Retinal pigment epithelial cell (primary cell): Measurements from ENCODE around the gene RMND5A.

Experiments used
- DNase-seq: peaks from one replicate; pipeline ENCODE4 v3.0.0-alpha.2; 2010; ENCODE audit warnings: low read depth
- H3K4me3 ChIP-seq: 2 replicates; pipeline ENCODE4 v1.5.1; 2011; ENCODE audit warnings: mild to moderate bottlenecking, low read length, control low read depth, moderate library complexity
- TF ChIP-seq, protein P1 (sequence below): conservative IDR thresholded peaks from 2 replicates; pipeline ENCODE4 v1.5.1; 2011; ENCODE audit warnings: low read depth, low read length, control low read depth, inconsistent platforms

RMND5A gene

DNA sequence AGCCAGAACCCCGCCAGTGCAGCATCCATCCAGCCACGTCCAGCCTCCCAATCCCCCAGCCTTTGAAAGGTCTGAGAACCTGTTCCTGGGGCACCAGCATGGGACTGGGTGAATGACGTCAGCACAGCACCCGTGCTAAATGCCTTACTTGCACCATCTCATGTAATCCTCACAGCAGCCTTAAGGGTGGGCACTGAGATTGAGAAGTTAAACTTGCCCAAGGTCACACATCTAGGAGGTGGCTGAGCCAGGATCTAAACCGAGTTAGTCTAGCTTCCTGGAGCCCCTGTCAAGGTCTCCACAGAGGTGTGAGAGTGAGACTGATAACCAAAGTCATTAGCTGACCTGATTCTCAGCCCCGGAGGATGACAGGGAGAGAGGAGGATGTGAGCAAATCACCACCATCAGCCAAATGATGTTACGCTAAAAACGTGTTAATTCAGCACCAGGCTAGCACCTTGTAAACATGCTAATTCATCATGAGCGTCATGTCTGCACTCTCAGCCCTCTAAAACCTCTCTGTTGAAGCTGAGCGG is 66.0 kb downstream of the RMND5A start:
- TF ChIP-seq, protein P1, sequence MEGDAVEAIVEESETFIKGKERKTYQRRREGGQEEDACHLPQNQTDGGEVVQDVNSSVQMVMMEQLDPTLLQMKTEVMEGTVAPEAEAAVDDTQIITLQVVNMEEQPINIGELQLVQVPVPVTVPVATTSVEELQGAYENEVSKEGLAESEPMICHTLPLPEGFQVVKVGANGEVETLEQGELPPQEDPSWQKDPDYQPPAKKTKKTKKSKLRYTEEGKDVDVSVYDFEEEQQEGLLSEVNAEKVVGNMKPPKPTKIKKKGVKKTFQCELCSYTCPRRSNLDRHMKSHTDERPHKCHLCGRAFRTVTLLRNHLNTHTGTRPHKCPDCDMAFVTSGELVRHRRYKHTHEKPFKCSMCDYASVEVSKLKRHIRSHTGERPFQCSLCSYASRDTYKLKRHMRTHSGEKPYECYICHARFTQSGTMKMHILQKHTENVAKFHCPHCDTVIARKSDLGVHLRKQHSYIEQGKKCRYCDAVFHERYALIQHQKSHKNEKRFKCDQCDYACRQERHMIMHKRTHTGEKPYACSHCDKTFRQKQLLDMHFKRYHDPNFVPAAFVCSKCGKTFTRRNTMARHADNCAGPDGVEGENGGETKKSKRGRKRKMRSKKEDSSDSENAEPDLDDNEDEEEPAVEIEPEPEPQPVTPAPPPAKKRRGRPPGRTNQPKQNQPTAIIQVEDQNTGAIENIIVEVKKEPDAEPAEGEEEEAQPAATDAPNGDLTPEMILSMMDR = no peak
- H3K4me3 ChIP-seq = no peak overlapping the region
- DNase-seq = no peak

DNA sequence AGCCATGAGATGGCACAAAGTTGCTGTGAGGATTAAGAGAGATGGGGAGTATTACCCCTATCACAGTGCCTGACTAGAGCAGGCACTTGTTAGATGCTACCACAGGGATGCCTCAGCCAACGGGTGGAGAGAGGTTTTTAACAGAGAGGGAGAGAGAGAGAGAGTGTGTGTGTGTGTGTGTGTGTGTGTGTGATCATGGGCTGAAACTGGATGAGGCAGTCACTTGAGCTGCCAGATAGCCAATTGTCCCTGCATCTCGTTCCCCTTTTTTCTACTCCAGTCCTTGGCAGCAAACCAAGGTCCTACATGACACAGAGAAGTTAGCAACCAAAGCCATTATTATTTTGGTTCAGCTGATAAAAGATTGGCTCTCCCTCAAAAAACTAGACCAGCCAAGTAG is 67.6 kb downstream of the RMND5A start:
- H3K4me3 ChIP-seq = no peak overlapping the region
- DNase-seq = no peak
- TF ChIP-seq, protein P1 = no peak

DNA sequence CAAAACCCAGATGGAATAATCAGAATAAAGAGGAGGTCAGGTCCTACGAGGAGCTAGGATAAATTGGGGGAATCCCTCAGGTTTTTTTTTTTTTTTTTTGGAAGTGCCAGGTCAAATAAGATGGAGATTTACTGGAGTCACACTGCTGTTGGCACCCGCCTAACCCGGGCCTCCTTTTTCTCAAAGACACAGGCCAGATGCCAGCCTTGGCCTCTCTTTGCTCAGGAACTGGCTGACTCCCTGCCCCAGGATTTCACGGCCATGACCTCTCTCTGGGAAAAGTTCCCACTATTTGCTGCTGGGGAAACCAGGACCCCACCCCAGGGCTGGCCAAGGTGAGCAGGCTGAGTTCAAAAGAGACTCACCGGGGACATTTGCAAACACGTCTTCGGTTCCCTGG is 68.1 kb downstream of the RMND5A start:
- H3K4me3 ChIP-seq = no peak overlapping the region
- TF ChIP-seq, protein P1 = no peak
- DNase-seq = no peak

DNA sequence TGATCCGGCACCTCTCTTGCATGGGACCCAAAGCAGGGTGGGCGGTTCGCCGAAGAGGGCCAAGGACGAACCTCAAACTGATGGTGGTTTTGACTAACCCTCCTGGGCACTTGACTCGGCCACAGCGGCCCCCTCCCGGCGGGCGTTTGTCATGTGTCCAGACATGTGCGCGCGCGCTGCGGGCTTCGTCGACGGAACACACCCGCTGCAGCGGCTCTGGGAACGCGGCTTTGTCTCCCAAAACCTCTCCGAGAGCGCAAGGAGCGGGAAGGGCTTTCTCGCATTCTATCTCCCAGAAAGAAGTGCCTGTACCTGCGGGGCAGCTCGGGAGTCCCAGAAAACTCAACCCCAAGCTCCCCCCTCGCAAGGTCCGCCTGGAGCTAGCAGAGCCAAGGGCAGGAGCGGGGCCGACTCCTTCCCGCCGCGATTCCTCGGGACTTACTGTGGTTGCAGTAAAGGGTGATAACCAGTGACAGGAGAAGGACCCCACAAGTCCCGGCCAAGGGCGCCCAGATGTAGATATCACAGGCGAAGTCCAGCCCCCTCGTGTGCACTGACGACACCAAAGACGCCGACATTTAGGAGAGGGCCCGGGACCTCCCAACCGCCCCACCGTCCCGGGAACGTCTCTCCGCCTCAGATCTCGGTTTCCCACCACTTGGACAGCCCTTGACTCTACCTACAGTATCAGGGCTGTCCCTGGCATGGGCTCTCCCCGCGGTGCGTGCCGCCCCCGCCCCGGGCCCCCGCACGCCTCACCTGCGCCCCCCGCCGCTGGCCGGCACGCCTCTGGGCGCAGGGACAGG is 69.0 kb downstream of the RMND5A start:
- no peak overlapping the region for H3K4me3 ChIP-seq
- no peak for DNase-seq
- TF ChIP-seq, protein P1 = no peak

DNA sequence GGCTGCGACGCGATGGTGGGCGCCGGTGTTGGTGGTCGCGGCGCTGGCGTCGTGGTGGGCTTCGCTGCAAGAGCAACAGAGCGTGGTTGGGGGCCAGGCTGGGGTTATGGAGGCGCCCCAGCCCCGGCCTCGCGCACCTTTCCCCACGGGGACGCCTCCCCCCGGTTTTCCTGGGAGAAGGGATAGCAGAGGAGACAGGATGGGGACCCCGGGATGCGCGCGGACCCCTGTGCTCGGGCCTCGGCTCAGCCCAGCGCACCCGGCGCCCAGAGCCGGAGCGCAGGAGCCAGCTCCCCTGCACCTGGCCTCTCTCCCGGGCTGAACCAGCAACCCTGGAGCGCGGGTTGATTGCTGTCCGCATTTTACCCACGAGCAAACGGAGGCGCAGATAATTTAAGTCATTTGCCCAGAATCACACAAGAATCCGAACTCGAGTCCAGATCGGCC is 69.6 kb downstream of the RMND5A start:
- TF ChIP-seq, protein P1 = no peak
- H3K4me3 ChIP-seq = no peak overlapping the region
- no peak for DNase-seq

DNA sequence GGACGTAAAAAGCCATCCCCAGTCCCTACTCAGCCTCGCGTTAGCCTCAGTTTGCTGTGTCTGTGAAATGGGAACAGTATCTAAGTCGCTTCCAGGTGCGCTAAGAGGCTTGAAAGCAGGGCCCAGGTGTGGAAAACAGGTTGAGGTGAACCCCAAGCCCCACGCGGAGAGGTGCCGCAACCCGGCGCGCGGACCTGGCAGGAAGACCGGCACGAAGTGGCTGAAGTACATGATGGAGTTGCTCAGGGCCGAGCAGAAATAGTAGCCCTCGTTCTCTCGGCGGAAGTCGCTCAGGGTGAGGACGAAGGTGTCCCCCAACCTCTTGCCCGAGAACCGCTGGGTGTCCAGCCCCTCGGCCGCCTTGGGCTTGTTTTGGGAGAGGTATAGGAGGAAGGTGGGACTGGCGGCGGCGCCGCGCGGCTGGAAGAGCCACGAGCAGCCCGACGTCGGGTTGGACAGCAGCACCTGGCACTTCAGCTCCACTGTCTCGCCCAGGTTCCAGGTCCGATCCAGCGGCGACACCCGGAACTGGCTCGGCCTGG is 70.1 kb downstream of the RMND5A start:
- no peak for DNase-seq
- H3K4me3 ChIP-seq = no peak overlapping the region
- TF ChIP-seq, protein P1 = no peak
